ENCODE data around the gene CAP2. TPM values are rescaled to one million over a fixed set of nuclear protein-coding genes. Genes with fewer than 3 reads are reported as not detected.

The CAP2 gene
- total and polyA plus RNA-seq, 2 experiments from 2014 or later = 6.7 to 9.1 TPM

GRCh38 chr6:17486680-17487079 lies 93.3 kb downstream of the CAP2 start (continued):
- no peak for TF ChIP-seq ZNF462 (CRISPR knock-in tag; IDR thresholded peaks at IDR 0.05)
- TF ChIP-seq ZNF114 (CRISPR knock-in tag; IDR thresholded peaks at IDR 0.05) = no peak
- no peak for TF ChIP-seq CREB1 (CRISPR knock-in tag; IDR thresholded peaks at IDR 0.05; ENCODE audit: low read depth)
- no peak for TF ChIP-seq EZH2phosphoT487 (IDR thresholded peaks at IDR 0.05; ENCODE audit: unreplicated experiment)
- TF ChIP-seq NANOG (IDR thresholded peaks at IDR 0.05; ENCODE audit: borderline replicate concordance) = no peak
- TF ChIP-seq POLR2AphosphoS5 (IDR thresholded peaks at IDR 0.05; ENCODE audit: low read depth) = no peak
- TF ChIP-seq EZH2 (IDR thresholded peaks at IDR 0.05; ENCODE audit: low read depth, unreplicated experiment) = no peak
- no peak for TF ChIP-seq CTCF (conservative IDR thresholded peaks at IDR 0.05; ENCODE audit: low read depth in 2 of 2)
- TF ChIP-seq STAT1 (IDR thresholded peaks at IDR 0.05; ENCODE audit: unreplicated experiment) = no peak
- no peak for TF ChIP-seq REST (IDR thresholded peaks at IDR 0.05; ENCODE audit: unreplicated experiment)

Measured in GM23338 (cell line).